SU-DHL-6 (cell line): Measurements from ENCODE around the gene ROMO1.

Experiments
- CTCF ChIP-seq: fragments of 200-600 bp; sonication (generic); IDR thresholded peaks from one replicate; pipeline ENCODE4 v1.5.1; 2017; ENCODE audit warnings: antibody characterized with exemption, mild to moderate bottlenecking, low read length, moderate library complexity; ENCODE audit not compliant: insufficient read depth, poor library complexity, severe bottlenecking
- EZH2phosphoT487 ChIP-seq: fragments of 200-600 bp; sonication (generic), shearing (Covaris generic); conservative IDR thresholded peaks from 2 replicates; pipeline ENCODE4 v1.6.1; 2018; ENCODE audit warnings: mild to moderate bottlenecking, antibody characterized with exemption, low read length, moderate library complexity, mixed read lengths

GRCh38 chr20:35726842-35727711, 27.9 kb downstream of the ROMO1 start:
- no peak for TF ChIP-seq CTCF
- TF ChIP-seq EZH2phosphoT487: no peak
